HL-60 (cell line): ENCODE measurements around the gene TBC1D17.

Experiments used
- DNase-seq, 2 experiments: peaks; one replicate each; pipeline ENCODE4 v3.0.0-alpha.2; 2010 to 2020; ENCODE audit warnings: low read depth in 1 of 2, low spot score in 1 of 2
- H3K27ac ChIP-seq: fragments of 250-450 bp; sonication (Bioruptor Pico); replicated peaks from 2 replicates; pipeline ENCODE4 v1.5.1; 2020; ENCODE audit warnings: mild to moderate bottlenecking, moderate library complexity
- H3K27me3 ChIP-seq: fragments of 250-450 bp; sonication (Bioruptor Pico); 2 replicates; pipeline ENCODE4 v1.5.1; 2021; ENCODE audit warnings: mild to moderate bottlenecking, moderate library complexity; ENCODE audit not compliant: insufficient read depth, poor library complexity, severe bottlenecking
- H3K4me3 ChIP-seq: replicated peaks from 2 replicates; pipeline ENCODE4 v1.5.1; 2011; ENCODE audit warnings: mild to moderate bottlenecking, control low read depth, low read length; ENCODE audit not compliant: insufficient read depth
- GABPA ChIP-seq: IDR thresholded peaks from 2 replicates; pipeline ENCODE4 v1.6.1; 2012; ENCODE audit warnings: low read depth
- POLR2AphosphoS5 ChIP-seq: IDR thresholded peaks from 2 replicates; pipeline ENCODE4 v1.6.1; 2012; ENCODE audit warnings: low read depth
- SPI1 ChIP-seq: IDR thresholded peaks from 2 replicates; pipeline ENCODE4 v1.6.1; 2012; ENCODE audit warnings: low read depth, mild to moderate bottlenecking, borderline replicate concordance
- TF ChIP-seq, protein P1 (sequence below): IDR thresholded peaks from one replicate; pipeline ENCODE4 v1.5.1; 2011; ENCODE audit warnings: low read length, control low read depth, inconsistent platforms; ENCODE audit not compliant: insufficient read depth
- TF ChIP-seq, protein P2 (sequence below): IDR thresholded peaks from 2 replicates; pipeline ENCODE4 v1.6.1; 2012; ENCODE audit warnings: low read depth; ENCODE audit not compliant: insufficient replicate concordance

Gene TBC1D17

DNA sequence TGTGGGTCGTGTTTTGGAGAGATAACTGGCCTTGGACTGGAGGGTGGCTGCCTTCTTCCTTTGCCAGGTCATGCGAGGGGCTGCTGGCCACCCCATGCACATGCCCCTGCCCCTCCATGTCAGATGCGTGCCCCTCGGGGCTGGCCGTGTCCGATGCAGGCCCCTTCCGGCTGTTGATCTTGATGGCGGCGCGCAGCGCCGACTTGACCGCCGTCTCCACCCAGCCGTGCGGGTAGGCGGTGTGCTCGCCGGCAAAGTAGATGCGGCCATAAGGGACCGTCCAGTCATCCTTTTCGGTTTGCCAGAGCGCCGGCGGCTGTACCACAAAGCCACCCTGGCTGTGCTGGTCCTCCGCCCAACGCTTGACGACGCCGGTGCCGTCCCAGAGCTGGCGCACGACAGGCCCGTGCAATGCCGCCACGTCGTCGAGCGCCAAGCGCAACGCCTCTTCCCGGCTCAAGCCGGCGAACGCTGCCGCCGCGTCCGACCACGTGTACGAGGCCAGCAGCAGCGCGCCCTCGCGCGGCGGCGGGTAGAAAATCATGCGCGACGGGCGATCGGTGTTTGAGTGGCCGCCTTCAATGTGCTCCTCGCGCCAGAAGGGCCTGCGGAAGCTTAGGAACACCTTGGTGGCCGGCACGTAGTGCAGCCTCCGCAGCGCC lies 12.3 kb downstream of the TBC1D17 start:
- Histone ChIP-seq H3K4me3 (no peak overlapping the region), H3K27ac (no peak overlapping the region), H3K27me3 (no peaks in the 10 kb centered on the region)
- no peak for TF ChIP-seq SPI1
- TF ChIP-seq, protein P1, sequence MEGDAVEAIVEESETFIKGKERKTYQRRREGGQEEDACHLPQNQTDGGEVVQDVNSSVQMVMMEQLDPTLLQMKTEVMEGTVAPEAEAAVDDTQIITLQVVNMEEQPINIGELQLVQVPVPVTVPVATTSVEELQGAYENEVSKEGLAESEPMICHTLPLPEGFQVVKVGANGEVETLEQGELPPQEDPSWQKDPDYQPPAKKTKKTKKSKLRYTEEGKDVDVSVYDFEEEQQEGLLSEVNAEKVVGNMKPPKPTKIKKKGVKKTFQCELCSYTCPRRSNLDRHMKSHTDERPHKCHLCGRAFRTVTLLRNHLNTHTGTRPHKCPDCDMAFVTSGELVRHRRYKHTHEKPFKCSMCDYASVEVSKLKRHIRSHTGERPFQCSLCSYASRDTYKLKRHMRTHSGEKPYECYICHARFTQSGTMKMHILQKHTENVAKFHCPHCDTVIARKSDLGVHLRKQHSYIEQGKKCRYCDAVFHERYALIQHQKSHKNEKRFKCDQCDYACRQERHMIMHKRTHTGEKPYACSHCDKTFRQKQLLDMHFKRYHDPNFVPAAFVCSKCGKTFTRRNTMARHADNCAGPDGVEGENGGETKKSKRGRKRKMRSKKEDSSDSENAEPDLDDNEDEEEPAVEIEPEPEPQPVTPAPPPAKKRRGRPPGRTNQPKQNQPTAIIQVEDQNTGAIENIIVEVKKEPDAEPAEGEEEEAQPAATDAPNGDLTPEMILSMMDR, result no peak
- no peak for TF ChIP-seq GABPA
- TF ChIP-seq, protein P2, sequence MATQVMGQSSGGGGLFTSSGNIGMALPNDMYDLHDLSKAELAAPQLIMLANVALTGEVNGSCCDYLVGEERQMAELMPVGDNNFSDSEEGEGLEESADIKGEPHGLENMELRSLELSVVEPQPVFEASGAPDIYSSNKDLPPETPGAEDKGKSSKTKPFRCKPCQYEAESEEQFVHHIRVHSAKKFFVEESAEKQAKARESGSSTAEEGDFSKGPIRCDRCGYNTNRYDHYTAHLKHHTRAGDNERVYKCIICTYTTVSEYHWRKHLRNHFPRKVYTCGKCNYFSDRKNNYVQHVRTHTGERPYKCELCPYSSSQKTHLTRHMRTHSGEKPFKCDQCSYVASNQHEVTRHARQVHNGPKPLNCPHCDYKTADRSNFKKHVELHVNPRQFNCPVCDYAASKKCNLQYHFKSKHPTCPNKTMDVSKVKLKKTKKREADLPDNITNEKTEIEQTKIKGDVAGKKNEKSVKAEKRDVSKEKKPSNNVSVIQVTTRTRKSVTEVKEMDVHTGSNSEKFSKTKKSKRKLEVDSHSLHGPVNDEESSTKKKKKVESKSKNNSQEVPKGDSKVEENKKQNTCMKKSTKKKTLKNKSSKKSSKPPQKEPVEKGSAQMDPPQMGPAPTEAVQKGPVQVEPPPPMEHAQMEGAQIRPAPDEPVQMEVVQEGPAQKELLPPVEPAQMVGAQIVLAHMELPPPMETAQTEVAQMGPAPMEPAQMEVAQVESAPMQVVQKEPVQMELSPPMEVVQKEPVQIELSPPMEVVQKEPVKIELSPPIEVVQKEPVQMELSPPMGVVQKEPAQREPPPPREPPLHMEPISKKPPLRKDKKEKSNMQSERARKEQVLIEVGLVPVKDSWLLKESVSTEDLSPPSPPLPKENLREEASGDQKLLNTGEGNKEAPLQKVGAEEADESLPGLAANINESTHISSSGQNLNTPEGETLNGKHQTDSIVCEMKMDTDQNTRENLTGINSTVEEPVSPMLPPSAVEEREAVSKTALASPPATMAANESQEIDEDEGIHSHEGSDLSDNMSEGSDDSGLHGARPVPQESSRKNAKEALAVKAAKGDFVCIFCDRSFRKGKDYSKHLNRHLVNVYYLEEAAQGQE, result no peak
- no peak for TF ChIP-seq POLR2AphosphoS5
- DNase-seq, result peak; percentile 58 to 61

DNA sequence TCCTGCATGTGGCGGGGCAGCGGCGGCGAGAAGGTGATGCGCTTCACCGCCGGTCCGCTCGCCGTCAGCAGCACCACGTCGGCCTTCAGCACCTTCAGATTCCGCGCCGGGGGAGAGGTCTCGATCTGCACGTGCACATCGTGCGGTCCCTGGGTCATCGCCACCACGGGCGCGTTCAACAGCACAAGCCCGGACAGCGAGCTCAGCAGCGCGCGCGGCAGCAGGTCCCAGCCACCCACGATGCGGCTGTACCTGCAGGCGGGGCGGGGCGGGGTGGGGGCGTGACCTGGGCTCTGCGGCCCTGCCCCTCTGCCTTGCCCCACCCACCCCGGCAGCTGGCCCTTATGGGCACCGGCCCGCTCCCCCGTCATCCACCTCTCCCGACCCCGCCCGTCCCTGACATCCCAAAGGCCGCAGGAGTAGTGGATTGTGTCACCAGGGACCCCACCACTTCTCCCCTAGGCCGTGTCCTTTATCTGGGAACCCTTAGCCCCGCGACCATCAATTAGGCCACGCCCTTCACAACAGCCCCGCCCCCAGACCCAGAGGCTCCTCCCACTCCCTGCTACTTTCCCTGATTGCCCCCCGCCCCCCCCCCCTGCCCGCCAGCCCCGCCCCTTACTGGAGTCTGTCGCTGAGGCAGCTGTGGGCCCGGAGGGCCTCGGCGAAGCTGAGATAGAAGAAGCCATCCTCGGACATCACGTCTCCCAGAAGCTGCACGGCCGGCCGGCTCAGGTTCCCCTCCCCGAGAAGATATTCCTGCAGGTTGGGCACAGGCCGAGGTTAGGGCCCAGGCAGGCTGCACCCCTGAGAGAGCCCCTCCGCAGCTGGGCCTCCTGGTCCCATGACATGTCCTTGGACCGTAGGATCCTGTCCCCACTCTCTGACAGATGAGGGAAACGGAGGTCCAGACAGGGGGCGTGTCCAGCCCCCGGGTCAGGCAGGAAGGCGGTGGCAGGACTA lies 13.1 kb downstream of the TBC1D17 start:
- TF ChIP-seq, protein P1, result no peak
- TF ChIP-seq GABPA (no peak), SPI1 (no peak), POLR2AphosphoS5 (no peak)
- TF ChIP-seq, protein P2, result no peak
- H3K4me3 ChIP-seq, result no peak overlapping the region
- no peak for DNase-seq
- no peaks in the 10 kb centered on the region for H3K27me3 ChIP-seq
- no peak overlapping the region for H3K27ac ChIP-seq

DNA sequence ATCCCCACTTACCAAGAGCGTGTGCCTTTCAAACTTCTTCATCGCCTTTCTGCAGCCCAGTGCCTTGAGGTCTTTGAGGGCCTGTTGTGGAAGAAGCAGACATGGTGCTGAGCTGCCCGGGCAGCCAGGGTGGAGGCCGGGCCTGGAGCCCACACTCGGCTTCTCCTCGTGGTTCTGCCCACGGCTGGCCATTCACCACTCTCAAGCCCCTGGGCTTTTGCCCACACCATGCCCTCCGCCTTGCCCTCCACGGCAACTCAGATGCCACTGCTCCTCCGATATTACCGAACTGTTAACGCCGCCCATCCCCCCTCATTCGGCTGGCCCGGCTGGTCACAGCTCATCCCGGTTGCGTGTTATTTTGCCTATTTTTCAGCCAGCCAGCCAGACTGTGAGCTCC lies 13.9 kb downstream of the TBC1D17 start:
- DNase-seq, result no peak
- H3K27ac ChIP-seq, result no peak overlapping the region
- TF ChIP-seq POLR2AphosphoS5 (no peak), SPI1 (no peak), GABPA (no peak)
- TF ChIP-seq, protein P2, result no peak
- TF ChIP-seq, protein P1, result no peak
- H3K4me3 ChIP-seq, result no peak overlapping the region
- H3K27me3 ChIP-seq, result no peaks in the 10 kb centered on the region
